CD4-positive, alpha-beta T cell treated with Interleukin-17A for 1 hour (primary cell): ENCODE measurements around the gene CFAP157.
A peak's percentile ranks its signal among the peaks of the same experiment; 100 is the strongest.

Experiments used
- DNase-seq: peaks from one replicate; pipeline ENCODE4 v3.0.0-alpha.2; 2020

The CFAP157 gene

DNA sequence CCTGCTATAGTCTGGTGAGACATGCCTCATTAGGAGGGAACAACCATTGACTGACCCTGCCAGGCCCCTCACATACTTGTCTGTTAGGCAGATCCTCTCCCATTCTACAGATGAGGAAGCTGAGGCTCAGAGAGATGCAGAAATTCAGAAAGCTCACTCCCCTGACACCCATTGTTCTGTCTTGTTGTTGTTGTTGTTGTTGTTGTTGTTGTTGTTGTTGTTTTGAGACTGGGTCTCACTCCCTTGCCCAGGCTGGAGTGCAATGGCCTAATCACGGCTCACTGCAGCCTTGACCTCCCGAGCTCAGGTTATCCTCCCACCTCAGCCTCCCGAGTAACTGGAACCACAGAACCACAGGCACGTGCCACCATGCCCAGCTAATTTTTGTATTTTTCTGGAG lies 13.1 kb upstream of the CFAP157 start:
- DNase-seq: no peak

GRCh38 chr9:127694890-127695720 lies 11.7 kb upstream of the CFAP157 start:
- no peak for DNase-seq

- no peak for DNase-seq
These were observed 9.2 kb upstream of the CFAP157 start for GRCh38 chr9:127697575-127697974.

DNA sequence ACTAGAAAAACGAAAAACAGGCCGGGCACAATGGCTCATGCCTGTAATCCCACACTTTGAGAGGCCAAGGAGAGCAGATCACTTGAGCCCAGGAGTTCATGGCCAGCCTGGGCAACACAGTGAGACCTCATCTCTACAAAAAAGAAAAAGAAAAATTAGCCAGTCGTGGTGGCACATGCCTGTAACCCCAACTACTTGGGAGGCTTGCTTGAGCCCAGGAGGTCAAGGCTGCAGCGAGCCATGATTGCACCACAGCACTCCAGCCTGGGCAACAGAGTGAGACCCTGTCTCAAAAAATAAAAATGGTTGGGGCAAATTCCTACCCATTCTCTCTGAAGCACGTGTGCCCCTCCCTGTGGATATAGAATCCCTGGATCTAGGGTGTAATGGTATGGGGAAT lies 8.4 kb upstream of the CFAP157 start:
- DNase-seq: no peak

DNA sequence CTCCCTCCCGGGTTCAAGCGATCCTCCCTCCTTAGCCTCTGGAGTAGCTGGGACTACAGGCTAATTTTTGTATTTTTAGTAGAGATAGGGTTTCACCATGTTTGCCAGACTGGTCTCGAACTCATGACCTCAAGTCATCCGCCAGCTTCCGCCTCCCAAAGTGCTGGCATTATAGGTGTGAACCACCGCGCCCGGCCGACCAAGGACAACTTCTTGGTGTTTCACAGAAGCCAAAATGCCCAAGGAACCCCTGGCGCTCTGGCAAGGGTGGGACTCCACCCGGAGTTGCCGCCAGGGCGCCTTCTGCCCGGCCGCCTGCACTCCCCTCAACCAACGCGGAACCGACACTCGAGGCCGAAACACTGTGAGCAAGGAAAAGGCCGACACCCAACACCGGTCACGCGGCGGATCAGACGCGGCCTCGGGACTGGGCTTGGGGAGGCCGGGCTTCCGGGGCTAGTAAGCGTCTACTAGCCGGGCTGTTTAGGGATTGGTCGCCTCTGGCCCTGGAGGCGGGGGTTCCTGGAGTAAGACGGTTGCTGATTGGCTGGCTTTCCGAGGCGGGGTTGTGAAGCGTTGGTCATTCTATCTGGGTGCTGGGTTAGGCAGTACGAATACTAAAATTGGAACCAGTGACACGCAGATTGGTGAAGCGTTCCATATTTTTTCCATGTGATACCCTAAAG lies 7.7 kb upstream of the CFAP157 start:
- peak; percentile 93 for DNase-seq

DNA sequence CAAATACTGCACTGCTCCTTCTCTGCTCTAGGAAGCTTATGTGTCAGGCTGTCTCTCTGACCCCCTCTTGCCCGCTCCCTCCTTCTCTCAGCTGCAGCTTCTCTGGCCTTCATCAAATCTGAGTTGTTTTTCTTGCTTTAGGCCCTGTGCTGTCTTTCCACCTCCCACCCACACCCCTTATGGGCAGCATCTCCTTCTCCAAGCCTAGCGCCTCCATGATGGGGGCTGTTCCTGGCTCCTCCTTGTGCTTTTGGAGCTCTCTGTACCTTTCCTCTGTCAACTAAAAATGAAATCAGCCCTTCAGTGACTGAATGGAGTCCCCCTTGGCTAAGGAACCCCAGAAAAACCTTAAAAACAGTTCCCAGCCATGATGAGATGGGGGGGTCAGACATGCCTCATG lies 6.6 kb upstream of the CFAP157 start:
- no peak for DNase-seq

- DNase-seq: no peak
These were observed 6.1 kb upstream of the CFAP157 start for GRCh38 chr9:127700594-127701255.

GRCh38 chr9:127703289-127703946 lies 3.4 kb upstream of the CFAP157 start:
- no peak for DNase-seq

GRCh38 chr9:127705577-127706379 lies 1.0 kb upstream of the CFAP157 start:
- DNase-seq: no peak

DNA sequence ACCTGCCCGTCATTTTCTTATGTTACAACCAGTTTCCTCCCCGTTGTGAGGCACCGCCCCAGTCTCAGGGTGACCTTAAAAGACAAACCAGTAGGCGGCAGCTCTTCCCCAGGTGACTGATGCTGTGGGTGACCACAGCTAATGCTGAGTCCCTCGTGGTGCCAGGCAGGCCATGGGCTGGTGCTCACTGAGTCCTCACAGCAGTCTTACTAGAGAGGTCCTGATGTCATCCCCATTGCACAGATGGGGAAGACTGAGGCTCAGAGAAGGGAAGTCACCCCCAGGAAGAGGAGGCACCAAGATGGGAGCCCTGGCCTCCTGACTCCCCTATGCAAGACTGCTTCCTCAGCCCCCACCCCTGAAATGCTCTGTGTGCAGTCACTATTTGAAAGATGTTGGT lies 978 bp downstream of the CFAP157 start:
- DNase-seq: peak; percentile 74

DNA sequence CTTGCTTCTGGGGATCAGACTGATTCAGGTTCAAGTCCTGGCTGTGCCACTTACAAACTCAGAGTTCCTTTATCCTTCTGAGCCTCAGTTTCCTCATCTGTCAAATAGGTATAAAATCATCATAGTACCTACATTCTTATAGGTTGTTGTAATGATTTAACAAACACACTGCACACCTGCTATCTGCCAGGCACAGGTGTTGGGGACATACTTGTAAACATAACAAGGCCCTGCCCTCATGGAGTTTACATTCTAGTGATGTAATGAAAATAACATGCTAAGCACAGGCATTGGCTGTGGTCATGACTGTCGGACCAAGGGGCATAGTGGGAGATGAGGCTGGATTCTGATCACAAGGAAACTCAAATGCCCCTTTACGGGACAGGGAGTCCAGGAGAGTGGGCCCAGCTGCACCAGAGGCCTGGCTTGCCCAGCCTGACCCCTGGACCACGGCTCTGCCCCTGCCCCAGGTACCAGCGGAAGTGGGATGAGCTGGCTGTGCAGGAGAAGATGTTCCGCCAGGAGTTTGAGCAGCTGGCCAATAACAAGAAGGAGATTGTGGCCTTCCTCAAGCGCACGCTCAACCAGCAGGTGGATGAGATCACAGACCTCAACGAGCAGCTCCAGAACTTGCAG lies 2.3 kb downstream of the CFAP157 start:
- DNase-seq: no peak

GRCh38 chr9:127710204-127710783 lies 3.5 kb downstream of the CFAP157 start:
- no peak for DNase-seq

- peak; percentile 19 for DNase-seq
These were observed 4.5 kb downstream of the CFAP157 start for GRCh38 chr9:127711226-127711701.

DNA sequence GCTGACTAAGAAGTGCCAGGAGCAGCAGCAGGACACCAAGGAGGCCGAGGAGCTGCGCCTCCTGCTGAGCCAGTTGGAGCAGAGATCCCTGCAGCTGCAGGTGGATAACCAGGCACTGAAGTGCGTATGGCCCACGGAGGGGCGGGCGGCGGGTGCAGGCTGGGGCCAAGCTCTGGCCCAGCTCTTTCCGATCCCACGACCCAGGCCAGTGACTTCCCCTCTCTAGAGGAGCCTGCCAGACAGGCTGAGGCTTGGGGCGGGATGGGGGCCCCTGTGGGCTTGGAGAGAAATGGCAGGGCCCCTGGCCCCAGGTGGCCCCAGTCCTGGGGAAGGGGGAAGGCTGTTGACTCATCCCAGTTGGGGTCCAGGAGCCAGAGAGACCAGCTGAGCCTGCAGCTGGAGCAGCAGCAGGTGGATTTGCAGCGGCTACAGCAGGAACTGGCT lies 5.1 kb downstream of the CFAP157 start:
- no peak for DNase-seq

DNA sequence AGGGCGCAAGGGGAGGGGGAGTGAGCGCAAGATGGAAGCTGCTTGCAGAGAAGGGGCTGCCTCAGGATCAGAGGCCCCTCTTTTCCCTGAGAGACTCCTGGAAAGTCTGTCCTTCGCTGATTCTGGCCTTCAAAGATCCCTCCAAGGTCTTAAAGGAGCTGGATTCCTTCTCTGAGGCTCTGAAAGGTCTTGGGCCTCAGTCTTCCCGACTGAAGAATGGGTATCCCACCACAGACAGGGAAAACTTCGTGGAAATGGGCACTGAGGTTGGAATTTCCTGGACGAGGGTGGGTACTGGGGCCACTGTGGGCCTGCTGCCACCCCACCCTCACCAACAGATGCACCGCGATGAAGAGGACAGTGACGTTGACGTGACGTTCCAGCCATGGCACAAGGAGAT lies 5.6 kb downstream of the CFAP157 start:
- DNase-seq: no peak

DNA sequence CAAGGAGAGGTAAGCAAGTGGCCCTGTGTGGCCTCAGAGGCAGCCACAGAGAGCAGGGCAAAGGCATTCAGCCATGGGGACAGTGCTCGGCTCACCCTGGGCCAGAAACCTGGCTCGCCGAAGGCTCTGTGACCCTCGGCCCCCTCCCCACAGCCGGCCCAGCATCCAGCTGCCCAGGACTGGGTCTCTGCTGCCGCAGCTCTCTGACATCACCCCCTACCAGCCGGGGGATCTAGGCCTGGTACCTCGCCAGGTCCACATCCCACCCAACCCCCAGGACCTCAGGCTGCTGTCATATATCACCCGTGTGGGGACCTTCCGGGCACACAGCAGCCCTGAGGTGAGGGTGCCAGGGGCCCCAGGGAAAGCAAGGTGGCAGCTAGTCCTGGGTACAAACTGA lies 6.1 kb downstream of the CFAP157 start:
- no peak for DNase-seq

DNA sequence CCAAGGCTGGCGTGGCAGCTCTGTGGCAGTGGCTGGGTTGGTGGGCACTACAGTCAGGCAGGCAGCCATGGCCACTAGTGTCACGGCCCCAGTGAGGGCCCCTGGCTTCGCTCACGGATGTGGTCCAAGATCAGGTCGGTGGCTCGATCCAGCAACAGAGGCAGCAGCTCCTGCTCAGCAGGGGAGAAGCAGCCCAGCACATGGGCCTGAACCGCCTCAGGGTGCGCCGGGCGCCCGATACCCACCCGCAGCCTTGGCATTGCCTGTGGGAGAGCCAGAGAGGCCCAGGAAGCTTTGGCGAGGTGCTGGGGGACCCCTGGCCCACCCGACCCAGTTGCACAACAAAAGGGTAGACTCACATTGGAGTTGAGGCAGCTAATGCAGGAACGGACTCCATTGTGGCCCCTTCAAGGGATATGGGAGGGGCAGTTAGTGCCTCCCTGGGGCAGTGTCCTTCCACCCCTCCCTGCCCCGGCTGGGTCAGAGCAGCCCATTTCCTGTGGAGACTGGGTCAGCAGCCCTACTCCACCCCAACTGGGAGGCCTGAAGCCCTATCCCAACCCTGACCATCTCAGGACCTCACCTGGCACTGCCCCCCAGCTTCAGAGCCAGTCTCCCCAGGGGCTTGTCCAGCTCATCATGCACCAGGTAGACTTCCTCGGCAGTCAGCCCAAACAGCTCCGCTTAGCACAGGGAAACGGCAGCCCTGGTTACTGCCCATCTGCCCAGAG lies 7.4 kb downstream of the CFAP157 start:
- no peak for DNase-seq

- DNase-seq: peak; percentile 16
These were observed 8.2 kb downstream of the CFAP157 start for GRCh38 chr9:127714951-127715469.

DNA sequence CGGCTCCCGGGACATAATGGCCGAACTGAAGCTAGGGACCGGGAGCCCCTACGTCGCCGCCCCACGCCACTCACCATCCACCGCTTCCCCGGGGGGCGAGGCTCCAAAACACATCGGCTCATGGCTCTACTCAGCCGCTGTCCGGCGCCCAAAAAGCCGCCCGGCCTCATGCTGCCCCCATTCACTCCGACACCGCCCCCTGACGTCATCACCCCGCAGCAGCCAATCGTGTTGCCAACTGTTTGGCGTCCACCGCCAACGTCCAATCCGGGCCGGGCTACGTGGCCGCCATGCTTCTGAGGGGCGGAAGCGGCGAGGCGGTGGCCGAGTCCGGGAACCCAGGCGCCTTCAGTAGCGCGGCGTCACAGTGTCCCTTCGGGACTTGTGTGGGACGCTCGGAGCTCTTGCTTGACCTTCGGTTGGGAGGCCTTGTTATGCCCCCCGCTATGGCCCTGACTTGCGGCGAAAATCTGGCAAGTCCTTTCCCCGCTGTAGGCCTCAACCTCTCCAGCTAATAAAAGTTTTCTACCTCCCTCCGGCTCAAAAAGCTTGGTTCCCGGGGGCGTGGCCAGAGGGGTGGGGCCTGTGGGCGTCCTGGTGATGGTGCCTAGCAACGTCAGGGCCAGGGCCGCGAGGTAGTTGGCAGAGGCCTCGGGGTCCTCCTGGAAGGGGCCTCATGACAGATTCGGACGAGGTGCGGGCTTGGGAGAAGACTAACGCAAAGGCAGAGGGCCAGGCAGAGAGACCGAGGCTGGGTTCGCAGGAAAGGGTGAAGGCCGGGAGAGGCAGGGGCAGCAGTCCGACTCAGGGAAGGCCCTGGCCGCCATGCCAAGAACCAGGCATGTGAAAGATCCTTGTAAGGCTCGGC lies 8.9 kb downstream of the CFAP157 start, which contains the start of the genes PTRH1 and TTC16:
TSS of gene PTRH1 (minus strand) at position 194 of the 868 bp plus-strand sequence. CDS start at position 170, 24 bp downstream.
TSS of gene TTC16 (plus strand) at position 610 of the 868 bp plus-strand sequence. CDS start at position 677, 67 bp downstream.
- peak; percentile 95 for DNase-seq
